NK-92 (cell line): ENCODE measurements around the gene SCN8A.

Source experiments
- DNase-seq: peaks from one replicate; lab custom pipeline; 2025; ENCODE audit not compliant: unreplicated experiment; lab: John Stamatoyannopoulos, UW

SCN8A gene

DNA sequence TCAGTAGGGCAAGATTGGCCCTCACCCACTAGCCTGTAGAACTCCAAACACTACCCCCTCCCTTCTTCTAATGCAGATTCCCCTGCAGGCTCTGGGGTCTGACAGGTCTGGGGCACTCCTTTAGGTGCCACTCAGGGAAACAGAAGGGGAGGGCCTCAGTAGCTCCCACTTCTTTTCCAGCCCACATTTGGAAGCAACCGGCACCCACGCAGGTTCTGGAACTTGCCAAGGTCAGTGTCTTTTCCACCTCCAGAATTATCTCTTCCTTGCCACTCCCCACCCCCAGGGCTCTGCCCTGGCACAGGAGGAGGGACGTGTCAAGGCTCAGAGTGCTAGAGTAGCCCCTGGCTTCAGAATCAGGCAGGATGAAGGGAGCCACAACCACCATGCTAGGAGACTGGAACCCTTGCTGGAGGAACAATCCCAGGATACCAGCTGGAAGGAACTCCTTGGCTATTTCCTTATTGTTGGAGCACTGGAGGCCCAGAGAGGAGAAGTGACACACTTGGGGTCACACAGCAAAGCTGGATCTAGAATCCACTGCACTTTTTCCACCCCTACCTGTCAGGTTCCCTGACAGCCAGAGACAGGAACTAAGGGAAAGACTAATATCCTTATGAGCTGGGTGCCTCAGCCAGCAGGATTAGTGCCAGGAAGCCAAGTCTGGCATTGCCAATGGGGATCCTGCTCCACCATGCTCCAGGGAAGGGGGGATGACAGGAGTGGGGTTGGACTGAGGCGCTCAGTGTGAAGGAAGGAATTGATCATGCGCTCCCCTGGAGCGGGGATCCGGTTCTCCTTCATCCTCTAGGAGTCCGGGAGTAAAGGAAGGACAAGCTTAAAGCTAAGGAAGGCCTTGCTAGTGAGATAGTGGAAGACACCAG lies 259.3 kb downstream of the SCN8A start:
- no peak for DNase-seq

- DNase-seq: no peak
These were observed 259.9 kb downstream of the SCN8A start for GRCh38 chr12:51850965-51851299.

DNA sequence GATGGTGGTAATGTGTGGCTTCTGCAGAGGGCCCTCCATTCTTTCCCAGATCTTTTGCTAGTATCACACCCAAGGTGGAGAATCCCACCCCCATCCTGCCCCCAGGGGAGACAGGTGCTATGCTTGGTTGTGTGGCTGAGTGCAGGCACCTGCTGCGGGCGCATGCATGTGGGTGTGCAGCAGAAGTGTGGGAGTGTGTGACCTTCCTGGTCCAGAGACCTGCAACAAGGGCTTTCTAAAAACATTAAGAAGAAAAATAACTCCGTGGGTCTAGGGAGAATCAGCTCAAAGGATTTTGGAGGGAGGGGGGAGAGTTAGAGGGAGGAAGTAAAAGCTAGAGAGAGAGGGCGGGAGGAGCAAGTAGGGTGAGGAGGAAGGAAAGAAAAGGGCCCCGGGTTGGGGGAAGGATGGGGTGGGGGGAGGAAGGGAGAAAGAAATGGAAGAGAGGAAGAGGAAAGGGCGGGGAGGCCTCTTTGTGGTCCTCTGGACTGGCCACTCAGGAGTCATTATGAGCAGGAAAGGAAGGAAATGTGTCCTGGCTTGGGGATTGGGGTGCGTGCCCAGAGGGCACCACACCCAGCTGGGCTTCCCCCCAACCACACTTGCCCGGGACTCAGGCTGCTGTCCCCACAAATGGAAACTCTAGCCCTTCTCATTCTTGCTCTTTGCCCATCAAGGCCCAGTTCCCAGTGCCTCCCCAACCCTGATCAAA lies 260.5 kb downstream of the SCN8A start:
- DNase-seq: no peak

- no peak for DNase-seq
These were observed 261.5 kb downstream of the SCN8A start for GRCh38 chr12:51852404-51853137.

DNA sequence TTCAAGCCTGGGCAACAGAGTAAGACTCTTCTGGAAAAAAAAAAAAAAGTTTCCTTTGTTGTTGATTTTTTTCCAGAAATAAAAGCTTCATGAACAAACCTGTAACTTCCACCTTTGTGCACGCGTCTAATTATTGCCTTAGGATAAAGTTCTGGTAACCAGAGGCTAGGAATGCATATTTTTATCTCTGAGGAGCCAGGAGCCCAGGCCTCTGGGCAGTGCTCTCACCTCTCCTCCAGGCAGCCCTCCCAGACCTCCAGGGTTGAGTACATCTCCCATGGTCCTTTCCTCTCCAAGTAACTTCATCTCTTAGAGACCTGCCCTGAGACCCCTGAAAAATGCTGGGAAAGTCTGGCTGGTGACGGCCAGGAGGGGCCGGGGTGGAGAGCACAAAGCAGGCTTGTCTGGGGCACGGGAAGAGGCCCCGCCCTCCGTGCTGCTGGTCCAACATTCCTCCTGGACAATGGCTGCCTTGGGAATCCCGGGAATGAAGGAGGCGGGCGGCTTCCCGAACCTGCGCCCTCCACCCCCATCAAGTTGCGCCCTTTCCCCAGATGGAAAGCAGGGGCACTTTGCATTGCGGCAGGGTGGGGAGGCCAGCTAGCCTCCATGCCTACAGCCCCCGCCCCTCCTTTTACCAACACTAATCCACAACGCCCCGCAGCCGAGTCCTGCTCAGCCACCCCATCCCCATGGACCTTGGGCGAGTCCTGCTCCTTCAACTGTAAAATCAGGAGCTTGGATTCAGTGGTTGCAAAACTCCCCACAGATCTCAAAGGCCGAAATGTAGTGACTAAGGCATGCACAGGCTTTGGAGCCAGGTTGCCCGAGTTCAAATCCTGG lies 264.8 kb downstream of the SCN8A start:
- DNase-seq: no peak

- DNase-seq: no peak
These were observed 270.0 kb downstream of the SCN8A start for GRCh38 chr12:51860986-51861385.
